IMR-90 (cell line): ENCODE data around the gene INPP5A. TPM values are rescaled to one million over a fixed set of nuclear protein-coding genes. Genes with fewer than 3 reads are reported as not detected.

Experiments used
- ATAC-seq: fragments of 200-7000 bp; cut with Tn5 transposase; 2 replicates; pipeline ENCODE4 v1.9.1; 2020; ENCODE audit warnings: low read depth, mild to moderate bottlenecking, moderate library complexity
- BruUV-seq: library from RNA; stranded (reverse); fragments of 400-500 nt; replicated peaks from 2 replicates; lab custom pipeline; 2021; lab: Mats Ljungman, UMichigan
- CTCF ChIA-PET: fragments of 300-600 bp; formaldehyde crosslinking; extraction: SDS; loops from one replicate; lab custom pipeline; 2021; ENCODE audit warnings: antibody characterized with exemption; lab: Yijun Ruan, JAX
- POLR2A ChIA-PET: fragments of 300-600 bp; sonication (Branson Sonifier 250); formaldehyde crosslinking; loops from one replicate; lab custom pipeline; 2022; ENCODE audit warnings: antibody characterized with exemption; ENCODE audit not compliant: unreplicated experiment; lab: Charles Lee
- DNase-seq: peaks from one replicate; pipeline ENCODE4 v3.0.0; 2013
- H2AFZ ChIP-seq: replicated peaks from 2 replicates; pipeline ENCODE3; 2013; ENCODE audit warnings: low read length, mild to moderate bottlenecking; ENCODE audit not compliant: poor library complexity
- H2AK5ac ChIP-seq: 2 replicates; pipeline ENCODE4 v1.6.1; 2013; ENCODE audit warnings: low read depth, low read length, inconsistent platforms
- H2AK9ac ChIP-seq: replicated peaks from 2 replicates; pipeline ENCODE3; 2013; ENCODE audit warnings: mild to moderate bottlenecking, low read depth, low read length, moderate library complexity; ENCODE audit not compliant: poor library complexity
- H2BK120ac ChIP-seq: 2 replicates; pipeline ENCODE4 v1.6.1; 2013; ENCODE audit warnings: low read depth, low read length, inconsistent platforms
- H2BK15ac ChIP-seq: 3 replicates; pipeline ENCODE4 v1.6.1; 2013; ENCODE audit warnings: low read depth, low read length, inconsistent platforms
- H2BK20ac ChIP-seq: 2 replicates; pipeline ENCODE4 v1.6.1; 2013; ENCODE audit warnings: low read depth, mild to moderate bottlenecking, inconsistent platforms, low read length, moderate library complexity
- H2BK5ac ChIP-seq: 2 replicates; pipeline ENCODE4 v1.6.1; 2013; ENCODE audit warnings: mild to moderate bottlenecking, low read depth, low read length, inconsistent platforms; ENCODE audit not compliant: poor library complexity, severe bottlenecking
- H3K14ac ChIP-seq: replicated peaks from 2 replicates; pipeline ENCODE4 v1.6.1; 2013; ENCODE audit warnings: low read depth, low read length, inconsistent platforms
- H3K18ac ChIP-seq: 2 replicates; pipeline ENCODE4 v1.6.1; 2013; ENCODE audit warnings: low read depth, low read length, control low read depth
- H3K23ac ChIP-seq: 2 replicates; pipeline ENCODE4 v1.6.1; 2013; ENCODE audit warnings: low read depth, low read length, inconsistent platforms
- H3K27ac ChIP-seq: 2 replicates; pipeline ENCODE4 v1.5.1; 2013; ENCODE audit warnings: mild to moderate bottlenecking, control low read depth, low read length; ENCODE audit not compliant: insufficient read depth
- H3K27me3 ChIP-seq: 2 replicates; pipeline ENCODE4 v1.6.1; 2013; ENCODE audit warnings: low read length; ENCODE audit not compliant: control insufficient read depth, insufficient read depth
- H3K36me3 ChIP-seq: 2 replicates; pipeline ENCODE4 v1.6.1; 2013; ENCODE audit warnings: low read length, mixed read lengths; ENCODE audit not compliant: control insufficient read depth, insufficient read depth
- H3K4ac ChIP-seq: 2 replicates; pipeline ENCODE4 v1.6.1; 2013; ENCODE audit warnings: low read depth, low read length, inconsistent platforms
- H3K4me1 ChIP-seq: 2 replicates; pipeline ENCODE4 v1.6.1; 2013; ENCODE audit warnings: low read length, mixed read lengths; ENCODE audit not compliant: control insufficient read depth, insufficient read depth
- H3K4me2 ChIP-seq: 2 replicates; pipeline ENCODE4 v1.6.1; 2013; ENCODE audit warnings: low read depth, mild to moderate bottlenecking, control low read depth, low read length, moderate library complexity
- H3K4me3 ChIP-seq: 2 replicates; pipeline ENCODE4 v1.5.1; 2013; ENCODE audit warnings: low read depth, mild to moderate bottlenecking, control low read depth, low read length, moderate library complexity; ENCODE audit not compliant: insufficient read depth
- H3K56ac ChIP-seq: 2 replicates; pipeline ENCODE4 v1.6.1; 2013; ENCODE audit warnings: low read length, inconsistent platforms; ENCODE audit not compliant: insufficient read depth; ENCODE audit errors: extremely low read depth
- H3K79me1 ChIP-seq, 2 experiments: 2 replicates each; pipeline ENCODE4 v1.6.1; 2013; ENCODE audit warnings: low read length in 2 of 2, inconsistent platforms in 1 of 2, low read depth in 1 of 2
- H3K9ac ChIP-seq: 2 replicates; pipeline ENCODE4 v1.6.1; 2013; ENCODE audit warnings: low read depth, low read length, control low read depth
- H3K9me1 ChIP-seq: 2 replicates; pipeline ENCODE4 v1.6.1; 2013; ENCODE audit warnings: low read length, inconsistent platforms; ENCODE audit not compliant: insufficient read depth
- H3K9me3 ChIP-seq: 2 replicates; pipeline ENCODE4 v1.6.1; 2013; ENCODE audit warnings: low read length; ENCODE audit not compliant: control insufficient read depth, insufficient read depth
- H4K20me1 ChIP-seq: 2 replicates; pipeline ENCODE4 v1.6.1; 2013; ENCODE audit warnings: low read length, inconsistent platforms; ENCODE audit not compliant: insufficient read depth
- H4K5ac ChIP-seq: 2 replicates; pipeline ENCODE4 v1.6.1; 2013; ENCODE audit warnings: mild to moderate bottlenecking, low read depth, low read length, control low read depth
- H4K8ac ChIP-seq, 2 experiments: 2 replicates each; pipeline ENCODE4 v1.6.1; 2013; ENCODE audit warnings: low read depth in 2 of 2, low read length in 2 of 2, control low read depth in 1 of 2, inconsistent platforms in 1 of 2
- H4K91ac ChIP-seq: 2 replicates; pipeline ENCODE4 v1.6.1; 2013; ENCODE audit warnings: low read depth, low read length, inconsistent platforms; ENCODE audit not compliant: insufficient read depth
- BHLHE40 ChIP-seq: fragments of 150-350 bp; IDR thresholded peaks from 2 replicates; pipeline ENCODE4 v1.6.1; 2016; ENCODE audit warnings: mild to moderate bottlenecking, low read depth, low read length
- CEBPB ChIP-seq: IDR thresholded peaks from 2 replicates; pipeline ENCODE4 v1.6.1; 2012; ENCODE audit warnings: low read depth, low read length, improper control_type of control experiment
- CHD1 ChIP-seq: IDR thresholded peaks from 2 replicates; pipeline ENCODE4 v1.6.1; 2012; ENCODE audit warnings: low read depth, low read length, improper control_type of control experiment
- CTCF ChIP-seq: conservative IDR thresholded peaks from 2 replicates; pipeline ENCODE4 v1.5.1; 2012; ENCODE audit warnings: mild to moderate bottlenecking, low read depth, low read length, improper control_type of control experiment
- FOS ChIP-seq: fragments of 150-350 bp; IDR thresholded peaks from 2 replicates; pipeline ENCODE4 v1.6.1; 2016; ENCODE audit warnings: low read depth, low read length
- MAFK ChIP-seq: IDR thresholded peaks from 2 replicates; pipeline ENCODE4 v1.6.1; 2012; ENCODE audit warnings: low read depth, low read length, improper control_type of control experiment
- MAZ ChIP-seq: IDR thresholded peaks from 2 replicates; pipeline ENCODE4 v1.6.1; 2012; ENCODE audit warnings: low read depth, mild to moderate bottlenecking, low read length, improper control_type of control experiment, moderate library complexity, borderline replicate concordance
- MXI1 ChIP-seq: IDR thresholded peaks from 2 replicates; pipeline ENCODE4 v1.6.1; 2012; ENCODE audit warnings: low read depth, mild to moderate bottlenecking, low read length, moderate library complexity, borderline replicate concordance
- NFE2L2 ChIP-seq: fragments of 150-350 bp; IDR thresholded peaks from 2 replicates; pipeline ENCODE4 v1.6.1; 2016; ENCODE audit warnings: low read depth, mild to moderate bottlenecking, low read length
- POLR2A ChIP-seq: IDR thresholded peaks from 2 replicates; pipeline ENCODE4 v1.6.1; 2012; ENCODE audit warnings: mild to moderate bottlenecking, low read depth, low read length
- RAD21 ChIP-seq: IDR thresholded peaks from 2 replicates; pipeline ENCODE4 v1.6.1; 2012; ENCODE audit warnings: low read length, improper control_type of control experiment
- RCOR1 ChIP-seq: IDR thresholded peaks from 2 replicates; pipeline ENCODE4 v1.6.1; 2012; ENCODE audit warnings: mild to moderate bottlenecking, low read length, improper control_type of control experiment; ENCODE audit not compliant: insufficient replicate concordance
- RFX5 ChIP-seq: IDR thresholded peaks from 2 replicates; pipeline ENCODE4 v1.8.0; 2012; ENCODE audit warnings: low read depth, mild to moderate bottlenecking, low read length, moderate library complexity
- SMC3 ChIP-seq: fragments of 150-350 bp; IDR thresholded peaks from 2 replicates; pipeline ENCODE4 v1.6.1; 2016; ENCODE audit warnings: low read depth, mild to moderate bottlenecking, antibody characterized with exemption, low read length, moderate library complexity
- WGBS, 2 experiments: methylation state at CpG; one replicate each; pipeline versions ENCODE4 v1.1.5 to v1.1.7; 2013; ENCODE audit warnings: missing lambda C conversion rate in 2 of 2; ENCODE audit not compliant: insufficient read length in 1 of 2; ENCODE audit errors: extremely low coverage in 2 of 2; 5-methylcytosine and 5-hydroxymethylcytosine counted together
- dilution Hi-C: fragments of 300-500 bp; cut with HindIII; formaldehyde crosslinking; loops from one replicate; pipeline ENCODE4 v1.14.3; 2018; ENCODE audit warnings: low sequenced_read_pairs; ENCODE audit not compliant: unreplicated experiment
- in situ Hi-C: fragments of 300-500 bp; cut with MboI; formaldehyde crosslinking; loops from 3 replicates; pipeline ENCODE4 v1.14.3; 2019; ENCODE audit warnings: low sequenced_read_pairs, inconsistent platforms, mixed read lengths
- intact Hi-C: fragments of 100-400 bp; cut with micrococcal nuclease; formaldehyde crosslinking; loops from 2 replicates; pipeline ENCODE4 v1.10.0; 2022
- polyA plus RNA-seq, 3 experiments: library from polyadenylated mRNA; depleted of rRNA; stranded (reverse); fragments of >200 nt; gene quantifications; 2 replicates each; pipeline ENCODE4 v1.2.3, GENCODE V29; 2012; ENCODE audit warnings: low replicate concordance in 1 of 3
- total RNA-seq: library from RNA; depleted of rRNA; stranded (reverse); fragments of >200 nt; gene quantifications from 2 replicates; pipeline ENCODE4 v1.2.3, GENCODE V29; 2012
- TF ChIP-seq, protein P1 (sequence below): fragments of 150-350 bp; IDR thresholded peaks from 2 replicates; pipeline ENCODE4 v1.6.1; 2017; ENCODE audit warnings: mild to moderate bottlenecking, antibody characterized with exemption, low read length, low read depth
- TF ChIP-seq, protein P2 (sequence below): fragments of 150-350 bp; IDR thresholded peaks from 2 replicates; pipeline ENCODE4 v1.6.1; 2016; ENCODE audit warnings: low read depth, mild to moderate bottlenecking, low read length, moderate library complexity, borderline replicate concordance

The INPP5A gene
- total and polyA plus RNA-seq, 2 of the 4 experiments (the other 2 are of a cell fraction) = 21.4 to 36.7 TPM

GRCh38 chr10:132676193-132676891 lies 138.8 kb downstream of the INPP5A start:
- in situ Hi-C loops = no loop called here
- H2BK5ac ChIP-seq = no peak overlapping the region
- H3K9me3 ChIP-seq = no peaks in the 10 kb centered on the region
- no peak overlapping the region for H3K4me2 ChIP-seq
- no peak overlapping the region for H3K4ac ChIP-seq
- H2AK5ac ChIP-seq = no peak overlapping the region
- no peaks in the 10 kb centered on the region for H3K27me3 ChIP-seq
- no peak overlapping the region for H4K5ac ChIP-seq
- H3K23ac ChIP-seq = no peak overlapping the region
- H3K9me1 ChIP-seq = peaks cover 7% of the 10 kb centered on the region; the same call in 1 of the 2 replicates
- no TSS peak for BruUV-seq
- no peak overlapping the region for H4K91ac ChIP-seq
- no peak overlapping the region for H3K18ac ChIP-seq
- H2BK20ac ChIP-seq = no peak overlapping the region
- H3K36me3 ChIP-seq = no peaks in the 10 kb centered on the region
- ATAC-seq = no peak
- no peak overlapping the region for H4K8ac ChIP-seq
- no peak for TF ChIP-seq FOS
- TF ChIP-seq, protein P1, sequence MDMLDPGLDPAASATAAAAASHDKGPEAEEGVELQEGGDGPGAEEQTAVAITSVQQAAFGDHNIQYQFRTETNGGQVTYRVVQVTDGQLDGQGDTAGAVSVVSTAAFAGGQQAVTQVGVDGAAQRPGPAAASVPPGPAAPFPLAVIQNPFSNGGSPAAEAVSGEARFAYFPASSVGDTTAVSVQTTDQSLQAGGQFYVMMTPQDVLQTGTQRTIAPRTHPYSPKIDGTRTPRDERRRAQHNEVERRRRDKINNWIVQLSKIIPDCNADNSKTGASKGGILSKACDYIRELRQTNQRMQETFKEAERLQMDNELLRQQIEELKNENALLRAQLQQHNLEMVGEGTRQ = no peak
- no peak for TF ChIP-seq RCOR1
- no peak for TF ChIP-seq RAD21
- no peak for TF ChIP-seq MXI1
- no peak for TF ChIP-seq BHLHE40
- no peak for TF ChIP-seq CTCF
- no peak for TF ChIP-seq NFE2L2
- TF ChIP-seq MAFK = no peak
- no peak for TF ChIP-seq RFX5
- no peak for TF ChIP-seq SMC3
- no peak for TF ChIP-seq MAZ
- TF ChIP-seq CEBPB = no peak
- TF ChIP-seq, protein P2, sequence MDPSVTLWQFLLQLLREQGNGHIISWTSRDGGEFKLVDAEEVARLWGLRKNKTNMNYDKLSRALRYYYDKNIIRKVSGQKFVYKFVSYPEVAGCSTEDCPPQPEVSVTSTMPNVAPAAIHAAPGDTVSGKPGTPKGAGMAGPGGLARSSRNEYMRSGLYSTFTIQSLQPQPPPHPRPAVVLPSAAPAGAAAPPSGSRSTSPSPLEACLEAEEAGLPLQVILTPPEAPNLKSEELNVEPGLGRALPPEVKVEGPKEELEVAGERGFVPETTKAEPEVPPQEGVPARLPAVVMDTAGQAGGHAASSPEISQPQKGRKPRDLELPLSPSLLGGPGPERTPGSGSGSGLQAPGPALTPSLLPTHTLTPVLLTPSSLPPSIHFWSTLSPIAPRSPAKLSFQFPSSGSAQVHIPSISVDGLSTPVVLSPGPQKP = no peak
- no peak for TF ChIP-seq CHD1
- no peak for TF ChIP-seq POLR2A
- H3K4me1 ChIP-seq = no peaks in the 10 kb centered on the region
- no peak overlapping the region for H3K27ac ChIP-seq
- H3K9ac ChIP-seq = no peak overlapping the region
- no peak overlapping the region for H3K4me3 ChIP-seq
- H2BK15ac ChIP-seq = no peak overlapping the region
- ChIA-PET POLR2A (no interaction called here), CTCF (no interaction called here)
- no peak overlapping the region for H2AFZ ChIP-seq
- intact Hi-C loops = no loop called here
- no peak overlapping the region for H2BK120ac ChIP-seq
- DNase-seq = no peak
- 95% methylated on average over 15 of the region's 17 CpGs; no CpG with 5 or more reads in 1 of the 2 experiments for WGBS, 2 experiments
- no peaks in the 10 kb centered on the region for H4K20me1 ChIP-seq
- H3K79me1 ChIP-seq = peaks cover 22 to 24% of the 10 kb centered on the region in 2 experiments; a peak in 3 of 4 replicates
- dilution Hi-C loops = no loop called here
- no peak overlapping the region for H3K56ac ChIP-seq
- H3K14ac ChIP-seq = no peak overlapping the region
- peak overlapping the region; percentile 55 for H2AK9ac ChIP-seq
